Measurements from ENCODE around the gene MCEMP1. TPM values are rescaled to one million over a fixed set of nuclear protein-coding genes. Genes with fewer than 3 reads are reported as not detected.

Gene MCEMP1
- total and polyA plus RNA-seq, 12 donors: 0.26 to 1.9 (median 0.53) TPM; not detected in 2

GRCh38 chr19:7654401-7654800 is 22.5 kb upstream of the MCEMP1 start:
- Histone ChIP-seq H3K9me3 (replicated peaks in 1 of 3) (no peaks in the 10 kb centered on the region), H3K27ac (no peak overlapping the region), H3K4me3 (no peak overlapping the region), H3K27me3 (no peaks in the 10 kb centered on the region), H3K4me1 (replicated peaks in 1 of 2) (peaks cover 0 to 5% of the 10 kb centered on the region in 2 donors), H3K36me3 (replicated peaks in 1 of 2) (no peaks in the 10 kb centered on the region)
- intact Hi-C loops (cut with DNase I): no loop called here
- TF ChIP-seq, protein P1, sequence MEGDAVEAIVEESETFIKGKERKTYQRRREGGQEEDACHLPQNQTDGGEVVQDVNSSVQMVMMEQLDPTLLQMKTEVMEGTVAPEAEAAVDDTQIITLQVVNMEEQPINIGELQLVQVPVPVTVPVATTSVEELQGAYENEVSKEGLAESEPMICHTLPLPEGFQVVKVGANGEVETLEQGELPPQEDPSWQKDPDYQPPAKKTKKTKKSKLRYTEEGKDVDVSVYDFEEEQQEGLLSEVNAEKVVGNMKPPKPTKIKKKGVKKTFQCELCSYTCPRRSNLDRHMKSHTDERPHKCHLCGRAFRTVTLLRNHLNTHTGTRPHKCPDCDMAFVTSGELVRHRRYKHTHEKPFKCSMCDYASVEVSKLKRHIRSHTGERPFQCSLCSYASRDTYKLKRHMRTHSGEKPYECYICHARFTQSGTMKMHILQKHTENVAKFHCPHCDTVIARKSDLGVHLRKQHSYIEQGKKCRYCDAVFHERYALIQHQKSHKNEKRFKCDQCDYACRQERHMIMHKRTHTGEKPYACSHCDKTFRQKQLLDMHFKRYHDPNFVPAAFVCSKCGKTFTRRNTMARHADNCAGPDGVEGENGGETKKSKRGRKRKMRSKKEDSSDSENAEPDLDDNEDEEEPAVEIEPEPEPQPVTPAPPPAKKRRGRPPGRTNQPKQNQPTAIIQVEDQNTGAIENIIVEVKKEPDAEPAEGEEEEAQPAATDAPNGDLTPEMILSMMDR (IDR thresholded peaks at IDR 0.05): no peak
- TF ChIP-seq POLR2A (IDR thresholded peaks at IDR 0.05): no peak
- 54 to 66% (median 61%) methylated on average over 8 of the region's 8 CpGs for WGBS, 4 donors
- DNase-seq: no peak

DNA sequence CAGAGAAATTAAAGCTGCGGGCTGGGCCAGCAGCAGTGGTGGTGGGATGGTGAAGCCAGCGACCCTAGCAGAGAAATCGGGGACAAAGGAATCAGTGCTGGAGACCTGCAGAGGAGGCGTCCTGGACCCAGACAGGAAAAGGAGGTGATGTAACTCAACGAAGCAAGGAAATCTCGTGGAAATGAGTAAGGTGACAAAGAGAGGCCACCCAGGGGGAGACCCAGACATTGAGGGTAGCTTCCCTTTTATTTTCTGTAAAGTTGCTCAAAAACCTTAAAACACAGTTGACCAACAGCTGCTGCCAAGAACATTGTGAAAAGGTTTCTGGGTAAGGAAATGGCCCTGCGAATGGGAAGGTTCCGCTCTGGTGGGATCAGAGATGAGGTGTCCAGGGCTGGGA is 21.3 kb upstream of the MCEMP1 start:
- Histone ChIP-seq H3K27ac (peak overlapping the region in 1 of 5 donors; percentile 40), H3K27me3 (no peaks in the 10 kb centered on the region), H3K9me3 (replicated peaks in 1 of 3) (no peaks in the 10 kb centered on the region), H3K4me3 (no peak overlapping the region), H3K36me3 (replicated peaks in 1 of 2) (no peaks in the 10 kb centered on the region), H3K4me1 (replicated peaks in 1 of 2) (peaks cover 0 to 5% of the 10 kb centered on the region in 2 donors)
- intact Hi-C loops (cut with DNase I): no loop called here
- no peak for DNase-seq
- TF ChIP-seq POLR2A (IDR thresholded peaks at IDR 0.05): no peak
- TF ChIP-seq, protein P1 (IDR thresholded peaks at IDR 0.05): no peak
- WGBS, 4 donors: 63 to 72% (median 70%) methylated on average over 8 of the region's 8 CpGs

GRCh38 chr19:7657131-7657751 is 19.6 kb upstream of the MCEMP1 start:
- no peak for DNase-seq
- TF ChIP-seq, protein P1 (IDR thresholded peaks at IDR 0.05): no peak
- TF ChIP-seq POLR2A (IDR thresholded peaks at IDR 0.05): no peak
- Histone ChIP-seq H3K4me3 (no peak overlapping the region), H3K27ac (peak overlapping the region in 1 of 5 donors; percentile 71), H3K27me3 (no peaks in the 10 kb centered on the region), H3K9me3 (replicated peaks in 1 of 3) (no peaks in the 10 kb centered on the region), H3K4me1 (replicated peaks in 1 of 2) (peaks cover 0 to 3% of the 10 kb centered on the region in 2 donors), H3K36me3 (replicated peaks in 1 of 2) (no peaks in the 10 kb centered on the region)
- intact Hi-C loops (cut with DNase I): no loop called here
- 52 to 58% (median 54%) methylated on average over 11 to 14 of the region's 14 CpGs for WGBS, 4 donors

DNA sequence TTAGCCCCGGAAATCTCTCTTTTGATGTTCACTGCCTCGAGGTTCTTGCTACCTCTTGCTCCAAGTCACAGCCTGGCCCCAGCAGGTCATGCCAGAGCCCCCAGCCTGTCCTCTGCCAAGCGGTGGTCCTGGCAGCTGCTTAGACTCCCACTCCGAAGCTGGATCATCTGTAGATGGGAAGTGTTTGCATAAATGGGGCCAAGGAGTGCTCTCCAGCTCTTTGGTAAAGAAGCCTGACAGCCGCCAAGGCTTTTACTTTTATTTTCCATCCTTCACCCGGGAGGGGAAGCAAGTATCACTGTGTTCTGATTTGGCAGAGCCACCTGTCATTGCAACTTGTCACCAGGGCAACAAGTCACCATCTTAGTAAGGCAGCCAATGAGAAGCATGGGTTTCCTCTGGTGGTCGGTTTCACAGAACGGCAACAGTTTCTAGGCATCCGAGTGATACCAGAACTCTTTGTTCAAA is 18.6 kb upstream of the MCEMP1 start:
- Histone ChIP-seq H3K36me3 (replicated peaks in 1 of 2) (no peaks in the 10 kb centered on the region), H3K9me3 (replicated peaks in 1 of 3) (no peaks in the 10 kb centered on the region), H3K4me1 (replicated peaks in 1 of 2) (no peaks in the 10 kb centered on the region), H3K27me3 (no peaks in the 10 kb centered on the region), H3K27ac (no peak overlapping the region), H3K4me3 (no peak overlapping the region)
- intact Hi-C loops (cut with DNase I): no loop called here
- DNase-seq: no peak
- 35 to 47% (median 38%) methylated on average over 9 of the region's 9 CpGs for WGBS, 4 donors
- no peak for TF ChIP-seq POLR2A (IDR thresholded peaks at IDR 0.05)
- TF ChIP-seq, protein P1 (IDR thresholded peaks at IDR 0.05): no peak

All from adrenal gland (tissue), 12 donors.